Endodermal cell (in vitro differentiated cells): Measurements from ENCODE around the gene SBF2. TPM values are rescaled to one million over a fixed set of nuclear protein-coding genes. Genes with fewer than 3 reads are reported as not detected.

Experiments
- DNase-seq: peaks from one replicate; pipeline ENCODE4 v3.0.0-alpha.2; 2017
- H3K27ac ChIP-seq: 2 replicates; pipeline ENCODE4 v1.5.1; 2013; ENCODE audit warnings: mild to moderate bottlenecking, low read depth, low read length, moderate library complexity
- H3K27me3 ChIP-seq: 2 replicates; pipeline ENCODE4 v1.6.1; 2013; ENCODE audit warnings: mild to moderate bottlenecking, low read length, moderate library complexity; ENCODE audit not compliant: insufficient read depth, control insufficient read depth, poor library complexity, severe bottlenecking
- H3K36me3 ChIP-seq: 2 replicates; pipeline ENCODE4 v1.7.0; 2013; ENCODE audit warnings: mild to moderate bottlenecking, low read length, moderate library complexity; ENCODE audit not compliant: control insufficient read depth, insufficient read depth
- H3K4me1 ChIP-seq: one replicate; pipeline ENCODE4 v1.7.0; 2013; ENCODE audit warnings: low read length; ENCODE audit not compliant: control insufficient read depth, insufficient read depth
- H3K4me3 ChIP-seq: 2 replicates; pipeline ENCODE4 v1.5.1; 2013; ENCODE audit warnings: mild to moderate bottlenecking, low read length, moderate library complexity
- H3K9ac ChIP-seq: 2 replicates; pipeline ENCODE4 v1.6.1; 2013; ENCODE audit warnings: mild to moderate bottlenecking, low read length, moderate library complexity; ENCODE audit not compliant: poor library complexity, severe bottlenecking; ENCODE audit errors: extremely low read depth
- H3K9me3 ChIP-seq: 2 replicates; pipeline ENCODE4 v1.6.1; 2013; ENCODE audit warnings: mild to moderate bottlenecking, low read length, moderate library complexity; ENCODE audit not compliant: control insufficient read depth
- H3K27ac Mint-ChIP-seq: 2 replicates; pipeline ENCODE4 v1.8.0; 2020; ENCODE audit warnings: mixed read lengths
- H3K27me3 Mint-ChIP-seq: 2 replicates; pipeline ENCODE4 v1.8.0; 2021; ENCODE audit warnings: mild to moderate bottlenecking, mixed read lengths; ENCODE audit not compliant: insufficient read depth
- H3K36me3 Mint-ChIP-seq: 2 replicates; pipeline ENCODE4 v1.8.0; 2020; ENCODE audit warnings: low read depth, mixed read lengths
- H3K4me1 Mint-ChIP-seq: 2 replicates; pipeline ENCODE4 v1.8.0; 2020; ENCODE audit warnings: mixed read lengths
- H3K4me3 Mint-ChIP-seq: 2 replicates; pipeline ENCODE4 v1.8.0; 2020; ENCODE audit warnings: mild to moderate bottlenecking, moderate library complexity, mixed read lengths
- H3K9me3 Mint-ChIP-seq: 2 replicates; pipeline ENCODE4 v1.8.0; 2020; ENCODE audit warnings: mild to moderate bottlenecking, mixed read lengths
- CTCF ChIP-seq: fragments of 200-600 bp; sonication (generic); conservative IDR thresholded peaks from 2 replicates; pipeline ENCODE4 v1.5.0; 2021; ENCODE audit warnings: antibody characterized with exemption, mild to moderate bottlenecking
- WGBS, 2 experiments: methylation state at CpG; one replicate each; pipeline versions ENCODE4 v1.1.5 to v1.1.7; 2013; ENCODE audit warnings: missing lambda C conversion rate in 2 of 2, mixed read lengths in 1 of 2; ENCODE audit not compliant: insufficient coverage in 1 of 2, insufficient read length in 1 of 2; 5-methylcytosine and 5-hydroxymethylcytosine counted together
- total RNA-seq, 2 donors: library from RNA; stranded (reverse); fragmentation: NEBNext Ultra II Directional in 1 of 2; extraction: Animal tissue kit (Norgen Biotek cat#: 25700) in 1 of 2; gene quantifications; 2 replicates in 1 of 2; 3 replicates in 1 of 2; pipeline ENCODE4 v1.2.1, GENCODE V29; 2021

Gene SBF2
- total RNA-seq, 2 donors from 2014 or later: 27.1 to 32.5 TPM

GRCh38 chr11:9851366-9851765 lies 442.7 kb downstream of the SBF2 start:
- H3K9me3 ChIP-seq: no peaks in the 10 kb centered on the region
- no peak overlapping the region for H3K4me3 Mint-ChIP-seq
- no peak for TF ChIP-seq CTCF
- no peak for DNase-seq
- no peak overlapping the region for H3K9ac ChIP-seq
- no peak overlapping the region for H3K27ac Mint-ChIP-seq
- H3K4me1 Mint-ChIP-seq: no peaks in the 10 kb centered on the region
- peaks cover 8% of the 10 kb centered on the region for H3K36me3 Mint-ChIP-seq
- WGBS, 2 experiments: 98% methylated on average over 3 of the region's 4 CpGs; no CpG with 5 or more reads in 1 of the 2 experiments
- H3K4me3 ChIP-seq: no peak overlapping the region
- no peaks in the 10 kb centered on the region for H3K27me3 ChIP-seq
- H3K27me3 Mint-ChIP-seq: no peaks in the 10 kb centered on the region
- H3K36me3 ChIP-seq: peaks cover 26% of the 10 kb centered on the region
- H3K4me1 ChIP-seq: peaks cover 3% of the 10 kb centered on the region
- no peaks in the 10 kb centered on the region for H3K9me3 Mint-ChIP-seq
- no peak overlapping the region for H3K27ac ChIP-seq

- 94 to 100% methylated on average over 1 of the region's 1 CpG for WGBS, 2 experiments
These were observed 443.7 kb downstream of the SBF2 start for GRCh38 chr11:9850224-9850895.

GRCh38 chr11:9849389-9849788 lies 444.6 kb downstream of the SBF2 start:
- Histone ChIP-seq H3K9ac (no peak overlapping the region), H3K27me3 (no peaks in the 10 kb centered on the region), H3K27ac (no peak overlapping the region), H3K4me1 (peaks cover 3% of the 10 kb centered on the region), H3K4me3 (no peak overlapping the region), H3K36me3 (peaks cover 25% of the 10 kb centered on the region), H3K9me3 (no peaks in the 10 kb centered on the region)
- TF ChIP-seq CTCF: no peak
- Mint-ChIP-seq H3K4me3 (no peak overlapping the region), H3K27ac (no peak overlapping the region), H3K9me3 (no peaks in the 10 kb centered on the region), H3K36me3 (peaks cover 8% of the 10 kb centered on the region), H3K27me3 (no peaks in the 10 kb centered on the region), H3K4me1 (no peaks in the 10 kb centered on the region)
- 92 to 100% methylated on average over 1 of the region's 1 CpG for WGBS, 2 experiments
- no peak for DNase-seq

More at GRCh38 chr11:9850224-9850895, 443.7 kb downstream of the SBF2 start:
- TF ChIP-seq CTCF: no peak
- Histone ChIP-seq H3K27me3 (no peaks in the 10 kb centered on the region), H3K9ac (no peak overlapping the region), H3K36me3 (peaks cover 22% of the 10 kb centered on the region), H3K4me3 (no peak overlapping the region), H3K27ac (no peak overlapping the region), H3K4me1 (peaks cover 3% of the 10 kb centered on the region), H3K9me3 (no peaks in the 10 kb centered on the region)
- no peak overlapping the region for H3K4me3 Mint-ChIP-seq
- H3K4me1 Mint-ChIP-seq: no peaks in the 10 kb centered on the region
- H3K9me3 Mint-ChIP-seq: no peaks in the 10 kb centered on the region
- H3K27ac Mint-ChIP-seq: no peak overlapping the region
- H3K27me3 Mint-ChIP-seq: no peaks in the 10 kb centered on the region
- DNase-seq: no peak
- H3K36me3 Mint-ChIP-seq: peaks cover 8% of the 10 kb centered on the region
